ENCODE data around the gene DLG2.

GRCh38 chr11:84129961-84130576 is 1497.1 kb downstream of the DLG2 start:
- TF ChIP-seq CTCF (IDR thresholded peaks at IDR 0.05 in 4 of 5, conservative IDR thresholded peaks at IDR 0.05 in 1 of 5): no peak
- no peak for TF ChIP-seq POLR2A (IDR thresholded peaks at IDR 0.05)
